Stimulated activated effector memory CD8-positive, alpha-beta T cell treated with anti-CD3 and anti-CD28 coated beads, Interleukin-12 subunit alpha, Interleukin-12 subunit beta, amount 100 ng/mL, for 72 hours (primary cell): ENCODE data around the gene FBXL19.

Source experiments
- ATAC-seq: fragments of 150-1000 bp; cut with Tn5 transposase; 2 replicates; pipeline ENCODE4 v1.10.0; 2021
- DNase-seq, 2 donors: peaks; one replicate each; pipeline ENCODE4 v3.0.0; 2021 to 2022; ENCODE audit warnings: low spot score in 2 of 2
- H3K27ac Mint-ChIP-seq: one replicate; pipeline ENCODE4 v1.8.0; 2022; ENCODE audit warnings: mild to moderate bottlenecking, mixed read lengths
- H3K36me3 Mint-ChIP-seq: one replicate; pipeline ENCODE4 v1.8.0; 2022; ENCODE audit warnings: mild to moderate bottlenecking, mixed read lengths
- H3K4me1 Mint-ChIP-seq: one replicate; pipeline ENCODE4 v1.8.0; 2022; ENCODE audit warnings: mixed read lengths
- H3K4me3 Mint-ChIP-seq: one replicate; pipeline ENCODE4 v1.8.0; 2022; ENCODE audit warnings: mild to moderate bottlenecking, mixed read lengths
- H3K9me3 Mint-ChIP-seq: one replicate; pipeline ENCODE4 v1.8.0; 2022; ENCODE audit warnings: mixed read lengths

The FBXL19 gene

GRCh38 chr16:30946671-30947540 is 23.5 kb downstream of the FBXL19 start:
- H3K4me1 Mint-ChIP-seq = peaks cover 27% of the 10 kb centered on the region
- no peaks in the 10 kb centered on the region for H3K9me3 Mint-ChIP-seq
- H3K4me3 Mint-ChIP-seq = no peak overlapping the region
- ATAC-seq (no peak), DNase-seq (no peak)
- H3K36me3 Mint-ChIP-seq = peaks cover 60% of the 10 kb centered on the region
- H3K27ac Mint-ChIP-seq = peak overlapping the region; percentile 32

GRCh38 chr16:30947541-30947858 is 24.1 kb downstream of the FBXL19 start:
- DNase-seq (no peak), ATAC-seq (no peak)
- H3K36me3 Mint-ChIP-seq = peaks cover 54% of the 10 kb centered on the region

GRCh38 chr16:30947859-30948666 is 24.7 kb downstream of the FBXL19 start:
- no peak for ATAC-seq
- H3K27ac Mint-ChIP-seq = peak overlapping the region; percentile 91
- H3K4me3 Mint-ChIP-seq = peak overlapping the region; percentile 89
- no peaks in the 10 kb centered on the region for H3K9me3 Mint-ChIP-seq
- DNase-seq = no peak
- H3K36me3 Mint-ChIP-seq = peaks cover 48% of the 10 kb centered on the region
- peaks cover 16% of the 10 kb centered on the region for H3K4me1 Mint-ChIP-seq

More at GRCh38 chr16:30947541-30947858, 24.1 kb downstream of the FBXL19 start:
- Mint-ChIP-seq H3K27ac (no peak overlapping the region), H3K4me3 (no peak overlapping the region), H3K4me1 (peaks cover 21% of the 10 kb centered on the region), H3K9me3 (no peaks in the 10 kb centered on the region)

- H3K4me1 Mint-ChIP-seq = peaks cover 23% of the 10 kb centered on the region
- H3K27ac Mint-ChIP-seq = peak within 1 kb of the TSS; percentile 91
- peak; percentile 65 for ATAC-seq
- DNase-seq = peak; percentile 35 to 73
- no peaks in the 10 kb centered on the region for H3K9me3 Mint-ChIP-seq
- peak within 1 kb of the TSS; percentile 89 for H3K4me3 Mint-ChIP-seq
- peaks cover 41% of the 10 kb centered on the region for H3K36me3 Mint-ChIP-seq
Measured at GRCh38 chr16:30948667-30949649, 25.6 kb downstream of the FBXL19 start, which contains the start of gene ORAI3. Gene ORAI3, plus strand, starts transcription at chr16:30949068. Its CDS starts 222 bp downstream, at chr16:30949290.

GRCh38 chr16:30949650-30950515 is 26.5 kb downstream of the FBXL19 start:
- H3K9me3 Mint-ChIP-seq = no peaks in the 10 kb centered on the region
- DNase-seq (peak; percentile 24 to 60), ATAC-seq (peak; percentile 74)
- H3K36me3 Mint-ChIP-seq = peaks cover 31% of the 10 kb centered on the region
- peak overlapping the region; percentile 89 for H3K4me3 Mint-ChIP-seq
- peaks cover 24% of the 10 kb centered on the region for H3K4me1 Mint-ChIP-seq
- peak overlapping the region; percentile 91 for H3K27ac Mint-ChIP-seq

- H3K27ac Mint-ChIP-seq = peak overlapping the region; percentile 91
- H3K4me1 Mint-ChIP-seq = peaks cover 24% of the 10 kb centered on the region
- no peak for DNase-seq
Measured at GRCh38 chr16:30950516-30951065, 27.2 kb downstream of the FBXL19 start.

GRCh38 chr16:30951193-30951592 is 27.8 kb downstream of the FBXL19 start:
- Mint-ChIP-seq H3K36me3 (peaks cover 20% of the 10 kb centered on the region), H3K4me1 (peaks cover 26% of the 10 kb centered on the region), H3K9me3 (no peaks in the 10 kb centered on the region), H3K27ac (peak overlapping the region; percentile 91), H3K4me3 (peak overlapping the region; percentile 89)
- no peak for ATAC-seq
- no peak for DNase-seq

More at GRCh38 chr16:30950516-30951065, 27.2 kb downstream of the FBXL19 start:
- Mint-ChIP-seq H3K9me3 (no peaks in the 10 kb centered on the region), H3K4me3 (peak overlapping the region; percentile 89), H3K36me3 (peaks cover 24% of the 10 kb centered on the region)
- no peak for ATAC-seq

- Mint-ChIP-seq H3K36me3 (peaks cover 17% of the 10 kb centered on the region), H3K9me3 (no peaks in the 10 kb centered on the region), H3K27ac (no peak overlapping the region), H3K4me1 (peaks cover 30% of the 10 kb centered on the region), H3K4me3 (no peak overlapping the region)
- no peak for ATAC-seq
- DNase-seq = no peak
Measured at GRCh38 chr16:30951750-30952149, 28.4 kb downstream of the FBXL19 start.

GRCh38 chr16:30953111-30953510 is 29.7 kb downstream of the FBXL19 start:
- Mint-ChIP-seq H3K27ac (no peak overlapping the region), H3K36me3 (peaks cover 24% of the 10 kb centered on the region), H3K9me3 (no peaks in the 10 kb centered on the region), H3K4me1 (peaks cover 30% of the 10 kb centered on the region), H3K4me3 (no peak overlapping the region)
- ATAC-seq (no peak), DNase-seq (no peak)

GRCh38 chr16:30953511-30954124 is 30.2 kb downstream of the FBXL19 start:
- no peak overlapping the region for H3K4me3 Mint-ChIP-seq
- no peaks in the 10 kb centered on the region for H3K9me3 Mint-ChIP-seq
- ATAC-seq (peak; percentile 43), DNase-seq (peak; percentile 50 to 81)
- H3K27ac Mint-ChIP-seq = peak overlapping the region; percentile 56
- peaks cover 34% of the 10 kb centered on the region for H3K4me1 Mint-ChIP-seq
- H3K36me3 Mint-ChIP-seq = peaks cover 28% of the 10 kb centered on the region

GRCh38 chr16:30954993-30955392 is 31.6 kb downstream of the FBXL19 start:
- Mint-ChIP-seq H3K4me1 (peaks cover 42% of the 10 kb centered on the region), H3K27ac (peak overlapping the region; percentile 56), H3K9me3 (no peaks in the 10 kb centered on the region), H3K36me3 (peaks cover 34% of the 10 kb centered on the region), H3K4me3 (no peak overlapping the region)
- DNase-seq (no peak), ATAC-seq (no peak)

- H3K4me3 Mint-ChIP-seq = peak overlapping the region; percentile 89
- peak; percentile 81 for ATAC-seq
- peak; percentile 82 to 95 for DNase-seq
- peaks cover 39% of the 10 kb centered on the region for H3K4me1 Mint-ChIP-seq
- peak overlapping the region; percentile 99 for H3K27ac Mint-ChIP-seq
- peaks cover 47% of the 10 kb centered on the region for H3K36me3 Mint-ChIP-seq
- no peaks in the 10 kb centered on the region for H3K9me3 Mint-ChIP-seq
Measured at GRCh38 chr16:30956601-30957455, 33.5 kb downstream of the FBXL19 start.
